Skeletal muscle tissue (tissue), 4 donors: ENCODE measurements around the gene STRADA. TPM values are rescaled to one million over a fixed set of nuclear protein-coding genes. Genes with fewer than 3 reads are reported as not detected.

Experiments
- H3K27ac ChIP-seq: one replicate; pipeline ENCODE4 v1.7.0; 2013; ENCODE audit warnings: mild to moderate bottlenecking, low read depth, low read length, inconsistent platforms
- H3K27me3 ChIP-seq, 3 donors: one replicate each; pipeline ENCODE4 v1.7.0; 2013; ENCODE audit warnings: low read length in 3 of 3; ENCODE audit not compliant: control insufficient read depth in 3 of 3, insufficient read depth in 3 of 3
- H3K36me3 ChIP-seq, 3 donors: one replicate each; pipeline ENCODE4 v1.7.0; 2013; ENCODE audit warnings: low read length in 3 of 3; ENCODE audit not compliant: control insufficient read depth in 3 of 3, insufficient read depth in 3 of 3
- H3K4me1 ChIP-seq, 3 donors: one replicate each; pipeline ENCODE4 v1.7.0; 2013; ENCODE audit warnings: low read length in 3 of 3, mild to moderate bottlenecking in 3 of 3; ENCODE audit not compliant: control insufficient read depth in 3 of 3, insufficient read depth in 3 of 3
- H3K4me3 ChIP-seq, 3 donors: one replicate each; pipeline ENCODE4 v1.7.0; 2013; ENCODE audit warnings: low read length in 3 of 3
- H3K9ac ChIP-seq, 3 donors: one replicate each; pipeline ENCODE4 v1.7.0; 2013; ENCODE audit warnings: low read length in 3 of 3, mild to moderate bottlenecking in 3 of 3, moderate library complexity in 2 of 3, low read depth in 1 of 3
- H3K9me3 ChIP-seq, 3 donors: one replicate each; pipeline ENCODE4 v1.7.0; 2013; ENCODE audit warnings: low read length in 3 of 3; ENCODE audit not compliant: control insufficient read depth in 3 of 3
- total RNA-seq: library from RNA; depleted of rRNA; stranded (reverse); fragments of >200 nt; gene quantifications from one replicate; pipeline ENCODE4 v1.2.3, GENCODE V29; 2014
- donor health status: Osteomylitis.

STRADA gene
- total RNA-seq, 1 donor from 2014 or later = 13.6 TPM

DNA sequence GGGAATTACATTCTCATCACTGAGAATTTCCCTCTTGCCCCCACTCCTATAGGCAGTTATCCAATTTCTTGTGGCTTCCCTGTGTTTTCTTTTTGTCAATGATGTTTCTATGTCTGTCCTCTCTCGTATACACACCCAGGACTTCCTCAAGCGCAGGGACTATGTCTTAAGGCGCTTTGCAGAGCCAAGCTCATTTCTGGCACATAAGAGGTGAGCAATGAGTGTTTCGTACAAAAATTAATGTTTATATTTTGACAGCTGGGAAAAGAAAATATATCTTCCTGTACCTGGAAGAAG, 33.3 kb upstream of the STRADA start:
- Histone ChIP-seq H3K9ac (peak overlapping the region; percentile 97), H3K27me3 (no peaks in the 10 kb centered on the region), H3K27ac (peak overlapping the region; percentile 98), H3K4me1 (peaks cover 22 to 36% (median 25%) of the 10 kb centered on the region in 3 donors), H3K36me3 (peaks cover 0 to 7% (median 5%) of the 10 kb centered on the region in 3 donors), H3K4me3 (peak overlapping the region; percentile 83 to 95 (median 92)), H3K9me3 (no peaks in the 10 kb centered on the region)

DNA sequence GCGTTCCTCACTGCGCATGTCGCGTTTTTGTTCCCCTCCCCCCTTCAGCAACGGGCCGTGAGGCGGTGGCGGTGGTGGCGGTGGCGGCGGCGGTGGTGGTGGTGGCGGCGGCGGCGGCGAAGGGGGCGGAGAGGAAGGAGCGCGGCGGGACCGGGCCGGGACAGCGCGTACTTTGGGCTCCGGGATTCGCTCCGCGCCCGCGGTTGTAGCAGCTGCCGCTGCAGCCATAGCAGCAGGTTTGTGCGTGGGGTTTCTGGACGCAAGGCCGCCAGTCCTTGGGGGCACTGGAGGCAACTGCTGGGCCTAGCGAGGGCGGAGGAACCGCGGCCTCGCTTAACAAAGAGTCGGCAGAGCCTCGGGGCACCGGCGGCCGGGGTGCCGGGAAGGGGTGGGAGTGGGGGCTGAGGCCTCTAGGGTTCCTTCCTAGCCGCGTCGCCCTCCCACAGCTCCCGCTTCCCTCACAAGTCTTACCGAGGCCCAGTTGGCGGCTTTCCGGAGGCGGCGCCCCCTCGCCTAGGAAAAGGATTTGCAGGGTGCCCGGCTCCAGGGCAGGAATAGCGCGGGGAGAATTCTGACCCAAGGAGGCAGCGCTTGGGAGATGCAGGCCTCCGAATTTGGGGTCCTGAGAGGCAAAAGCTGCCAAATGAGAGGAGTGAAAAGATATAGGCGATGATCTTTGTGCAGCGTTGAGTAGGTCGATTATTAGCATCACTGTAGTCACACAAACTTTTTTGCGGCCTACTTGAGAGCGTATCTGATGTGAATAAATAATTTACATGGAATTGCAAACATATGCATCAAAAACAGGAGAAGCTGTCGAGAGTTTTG, 32.8 kb upstream of the STRADA start, which contains the start of gene DDX42:
Gene DDX42 (plus strand): TSS at position 30 of the 828 bp plus-strand sequence. CDS start 12,880 bp downstream, outside the sequence.
- Histone ChIP-seq H3K27me3 (no peaks in the 10 kb centered on the region), H3K36me3 (peaks cover 0 to 7% (median 2%) of the 10 kb centered on the region in 3 donors), H3K27ac (peak within 1 kb of the TSS; percentile 98), H3K4me3 (peak within 1 kb of the TSS; percentile 86 to 98 (median 92)), H3K9ac (peak within 1 kb of the TSS; percentile 97 to 99 (median 99)), H3K9me3 (no peaks in the 10 kb centered on the region), H3K4me1 (peaks cover 22 to 36% (median 25%) of the 10 kb centered on the region in 3 donors)

DNA sequence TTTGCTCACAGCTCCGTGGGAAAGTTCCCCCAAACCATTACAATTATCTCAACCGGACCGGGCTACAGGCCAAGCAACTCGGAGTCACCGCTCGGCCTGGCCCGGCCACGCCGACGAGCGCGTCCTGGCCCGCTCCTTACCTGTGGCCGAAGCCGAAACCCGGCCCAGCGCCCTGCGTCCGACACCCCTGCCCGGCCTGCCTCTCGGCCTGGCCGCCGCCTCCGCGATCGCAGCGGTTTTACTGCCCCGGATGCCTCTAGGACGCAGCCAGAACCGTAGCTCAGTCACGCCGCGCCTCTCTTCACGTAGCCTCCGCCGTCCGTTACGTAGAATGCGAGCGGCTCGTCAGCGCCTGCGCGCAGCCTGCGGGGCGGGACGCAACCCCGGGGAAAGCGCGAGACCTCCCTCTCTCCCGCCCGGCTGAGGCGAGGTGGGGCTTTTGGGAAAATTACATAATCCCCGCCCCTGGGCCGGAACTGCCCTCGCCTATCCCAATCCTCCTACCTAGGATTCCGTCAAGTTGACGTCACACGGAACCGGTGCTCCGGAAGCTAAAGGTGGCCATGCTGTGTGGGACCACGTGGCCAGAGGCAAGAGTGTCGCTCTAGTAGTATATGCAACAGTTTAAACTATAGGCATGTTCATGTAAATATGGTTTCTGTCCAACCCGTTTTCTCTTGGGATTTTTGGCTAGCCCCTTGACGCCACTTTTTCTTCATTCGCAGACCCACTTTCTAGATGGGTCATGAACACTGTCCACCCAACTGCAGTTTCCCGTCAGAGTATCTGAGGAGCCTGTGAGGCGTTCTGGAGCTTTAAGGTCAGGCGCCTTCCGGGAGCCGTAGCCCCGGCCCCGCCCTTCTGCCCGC, 31.9 kb upstream of the STRADA start, which contains the start of gene CCDC47:
Gene CCDC47 (minus strand): TSS at position 326 of the 869 bp plus-strand sequence. CDS start 7,422 bp downstream, outside the sequence.
- H3K4me1 ChIP-seq = peaks cover 22 to 35% (median 25%) of the 10 kb centered on the region in 3 donors

DNA sequence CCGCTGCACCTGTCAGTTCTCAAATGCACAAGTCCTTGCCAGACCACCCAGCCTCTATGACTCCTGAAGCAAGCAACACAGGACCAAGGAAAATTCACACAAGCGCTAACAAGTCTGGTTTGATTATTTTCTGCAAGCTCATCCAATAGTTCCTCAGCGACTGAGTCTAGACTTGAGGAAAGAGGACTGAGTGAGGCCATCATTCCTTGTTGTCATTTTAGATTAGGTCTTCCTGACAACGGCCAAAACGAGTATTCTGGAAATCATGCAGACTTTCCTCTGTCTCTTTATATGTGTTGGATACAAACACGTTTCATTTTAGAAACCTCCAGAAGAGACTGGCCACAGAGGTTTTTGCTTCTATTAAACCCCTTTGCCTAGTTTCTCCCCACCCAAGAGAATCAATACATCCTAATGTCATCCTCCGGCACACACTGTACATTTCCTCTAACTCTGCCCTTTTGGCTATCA, 31.2 kb upstream of the STRADA start:
- Histone ChIP-seq H3K27me3 (no peaks in the 10 kb centered on the region), H3K27ac (peak overlapping the region; percentile 98), H3K9ac (peak overlapping the region; percentile 97 to 99 (median 99)), H3K4me3 (peak overlapping the region; percentile 83 to 98 (median 92)), H3K9me3 (no peaks in the 10 kb centered on the region), H3K36me3 (peaks cover 0 to 4% (median under 1%) of the 10 kb centered on the region in 3 donors), H3K4me1 (peaks cover 17 to 29% (median 25%) of the 10 kb centered on the region in 3 donors)

More for the DNA sequence above, 31.9 kb upstream of the STRADA start, which contains the start of gene CCDC47:
- Histone ChIP-seq H3K27ac (peak within 1 kb of the TSS; percentile 98), H3K4me3 (peak within 1 kb of the TSS; percentile 86 to 98 (median 92)), H3K27me3 (no peaks in the 10 kb centered on the region), H3K9ac (peak within 1 kb of the TSS; percentile 97 to 99 (median 99)), H3K9me3 (no peaks in the 10 kb centered on the region), H3K36me3 (peaks cover 0 to 7% (median 4%) of the 10 kb centered on the region in 3 donors)

DNA sequence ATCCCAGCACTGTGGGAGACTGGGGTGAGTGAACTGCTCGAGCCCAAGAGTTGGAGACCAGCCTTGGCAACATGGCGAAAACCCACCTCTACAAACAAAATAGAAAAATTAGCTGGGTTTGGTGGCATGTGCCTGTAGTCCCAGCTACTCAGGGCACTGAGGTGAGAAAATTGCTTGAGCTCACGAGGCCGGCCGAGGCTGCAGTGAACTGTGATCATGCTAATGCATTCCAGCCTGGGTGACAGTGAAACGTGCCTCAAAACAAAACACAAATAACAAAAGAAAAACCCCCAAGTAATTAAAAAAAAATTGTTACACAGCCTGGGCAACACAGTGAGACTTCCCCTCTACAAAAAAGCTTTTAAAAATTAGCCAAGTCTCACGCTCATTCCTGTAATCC, 26.8 kb upstream of the STRADA start:
- Histone ChIP-seq H3K36me3 (peaks cover 3 to 15% (median 14%) of the 10 kb centered on the region in 3 donors), H3K27me3 (no peaks in the 10 kb centered on the region), H3K4me3 (no peak overlapping the region), H3K4me1 (peaks cover 0 to 10% (median 6%) of the 10 kb centered on the region in 3 donors), H3K9ac (no peak overlapping the region), H3K9me3 (no peaks in the 10 kb centered on the region), H3K27ac (no peak overlapping the region)

DNA sequence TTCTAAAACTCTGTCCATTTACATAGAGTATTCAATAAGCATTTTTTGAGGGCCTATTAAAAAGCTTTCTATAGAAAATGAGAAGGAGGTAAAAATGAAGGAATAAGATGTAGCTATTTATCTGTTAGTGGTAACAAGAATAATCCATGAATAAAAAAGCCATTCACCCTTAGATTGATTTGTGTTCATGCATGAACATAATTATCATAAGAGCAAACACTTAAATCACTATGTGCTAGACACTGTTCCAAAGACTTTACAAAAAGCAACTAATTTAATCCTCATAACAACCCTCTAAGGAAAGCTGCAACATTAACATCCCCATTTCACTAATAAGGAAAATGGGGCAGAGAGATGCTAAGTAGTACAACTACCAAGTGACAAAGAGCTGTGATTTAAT, 25.2 kb upstream of the STRADA start:
- Histone ChIP-seq H3K27me3 (no peaks in the 10 kb centered on the region), H3K36me3 (peaks cover 13 to 28% (median 28%) of the 10 kb centered on the region in 3 donors), H3K9ac (no peak overlapping the region), H3K9me3 (no peaks in the 10 kb centered on the region), H3K27ac (no peak overlapping the region), H3K4me3 (no peak overlapping the region), H3K4me1 (peaks cover 0 to 8% (median 6%) of the 10 kb centered on the region in 3 donors)

DNA sequence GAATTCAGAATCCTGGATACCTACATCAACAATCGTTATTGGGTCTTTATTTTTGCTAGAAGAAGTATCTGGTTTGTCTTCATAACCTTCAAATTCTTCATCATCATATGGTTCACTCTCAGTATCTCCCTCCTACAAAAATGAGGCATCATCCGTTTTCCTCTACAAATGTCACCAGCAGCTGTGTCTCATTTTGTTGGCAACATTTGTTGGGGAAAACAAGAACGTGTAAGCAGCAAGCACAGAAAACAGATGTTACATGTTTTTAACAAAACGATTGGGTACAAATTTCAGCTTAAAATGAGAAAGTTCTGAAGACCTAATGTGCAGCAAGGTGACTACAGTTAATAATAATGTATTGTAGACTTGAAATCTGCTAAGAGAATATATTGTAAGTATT, 23.1 kb upstream of the STRADA start:
- Histone ChIP-seq H3K9me3 (no peaks in the 10 kb centered on the region), H3K27me3 (no peaks in the 10 kb centered on the region), H3K4me3 (no peak overlapping the region), H3K9ac (no peak overlapping the region), H3K36me3 (peaks cover 18 to 41% (median 31%) of the 10 kb centered on the region in 3 donors), H3K27ac (no peak overlapping the region), H3K4me1 (no peaks in the 10 kb centered on the region)

DNA sequence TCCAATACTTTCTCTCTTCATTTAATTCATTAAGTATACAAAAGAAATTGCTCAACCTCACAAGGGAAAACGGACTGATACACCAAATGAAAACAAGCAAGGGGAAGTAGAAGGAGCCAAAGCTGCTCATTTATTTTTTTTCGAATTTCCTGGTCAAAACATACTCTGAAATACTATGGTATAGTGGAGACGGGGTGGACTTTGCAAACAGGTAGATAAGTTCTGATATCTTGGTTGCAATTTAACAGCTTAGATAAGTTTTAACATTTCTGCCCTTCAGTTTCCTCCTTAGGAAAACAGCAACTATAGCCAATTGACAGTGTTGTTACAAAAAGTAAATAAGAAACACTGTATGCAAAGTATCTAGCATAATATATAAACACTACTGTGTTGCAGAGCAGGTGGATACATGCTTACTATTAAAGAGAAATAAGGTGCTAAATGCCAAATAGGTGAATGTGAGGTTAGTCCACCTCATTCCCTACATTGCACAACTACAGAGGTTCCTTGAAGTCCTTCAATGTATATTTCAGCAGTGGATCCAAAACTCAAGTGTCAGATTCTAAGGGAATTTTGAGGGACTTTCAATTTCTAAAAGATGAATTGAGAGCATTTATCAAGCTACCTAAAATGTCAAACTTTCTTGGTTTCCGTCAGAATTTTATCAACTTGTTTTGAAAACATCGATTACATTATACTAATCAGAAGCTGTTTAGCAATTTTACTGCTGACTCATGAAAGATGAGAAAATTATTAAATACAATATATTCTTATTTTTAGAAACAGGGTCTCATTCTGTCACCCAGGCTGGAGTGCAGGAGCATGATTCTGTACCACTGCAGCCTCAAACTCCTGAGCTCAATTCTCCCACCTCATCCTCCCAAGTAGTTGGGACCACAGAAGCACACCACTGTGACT, 20.8 kb upstream of the STRADA start:
- peaks cover 24 to 44% (median 44%) of the 10 kb centered on the region in 3 donors for H3K36me3 ChIP-seq
- H3K9me3 ChIP-seq = no peaks in the 10 kb centered on the region
- H3K4me1 ChIP-seq = no peaks in the 10 kb centered on the region
- H3K27me3 ChIP-seq = no peaks in the 10 kb centered on the region
- H3K9ac ChIP-seq = no peak overlapping the region
- H3K4me3 ChIP-seq = no peak overlapping the region
- H3K27ac ChIP-seq = no peak overlapping the region
